Measurements from ENCODE around the gene CORO2B. TPM values are rescaled to one million over a fixed set of nuclear protein-coding genes. Genes with fewer than 3 reads are reported as not detected.

The CORO2B gene, protein sequence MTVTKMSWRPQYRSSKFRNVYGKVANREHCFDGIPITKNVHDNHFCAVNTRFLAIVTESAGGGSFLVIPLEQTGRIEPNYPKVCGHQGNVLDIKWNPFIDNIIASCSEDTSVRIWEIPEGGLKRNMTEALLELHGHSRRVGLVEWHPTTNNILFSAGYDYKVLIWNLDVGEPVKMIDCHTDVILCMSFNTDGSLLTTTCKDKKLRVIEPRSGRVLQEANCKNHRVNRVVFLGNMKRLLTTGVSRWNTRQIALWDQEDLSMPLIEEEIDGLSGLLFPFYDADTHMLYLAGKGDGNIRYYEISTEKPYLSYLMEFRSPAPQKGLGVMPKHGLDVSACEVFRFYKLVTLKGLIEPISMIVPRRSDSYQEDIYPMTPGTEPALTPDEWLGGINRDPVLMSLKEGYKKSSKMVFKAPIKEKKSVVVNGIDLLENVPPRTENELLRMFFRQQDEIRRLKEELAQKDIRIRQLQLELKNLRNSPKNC
- total RNA-seq (2022; extraction: Qiagen RNA extraction; ENCODE audit: low read depth), result 2.9 to 4.0 TPM (median 3.7 TPM) in 5 replicates

DNA sequence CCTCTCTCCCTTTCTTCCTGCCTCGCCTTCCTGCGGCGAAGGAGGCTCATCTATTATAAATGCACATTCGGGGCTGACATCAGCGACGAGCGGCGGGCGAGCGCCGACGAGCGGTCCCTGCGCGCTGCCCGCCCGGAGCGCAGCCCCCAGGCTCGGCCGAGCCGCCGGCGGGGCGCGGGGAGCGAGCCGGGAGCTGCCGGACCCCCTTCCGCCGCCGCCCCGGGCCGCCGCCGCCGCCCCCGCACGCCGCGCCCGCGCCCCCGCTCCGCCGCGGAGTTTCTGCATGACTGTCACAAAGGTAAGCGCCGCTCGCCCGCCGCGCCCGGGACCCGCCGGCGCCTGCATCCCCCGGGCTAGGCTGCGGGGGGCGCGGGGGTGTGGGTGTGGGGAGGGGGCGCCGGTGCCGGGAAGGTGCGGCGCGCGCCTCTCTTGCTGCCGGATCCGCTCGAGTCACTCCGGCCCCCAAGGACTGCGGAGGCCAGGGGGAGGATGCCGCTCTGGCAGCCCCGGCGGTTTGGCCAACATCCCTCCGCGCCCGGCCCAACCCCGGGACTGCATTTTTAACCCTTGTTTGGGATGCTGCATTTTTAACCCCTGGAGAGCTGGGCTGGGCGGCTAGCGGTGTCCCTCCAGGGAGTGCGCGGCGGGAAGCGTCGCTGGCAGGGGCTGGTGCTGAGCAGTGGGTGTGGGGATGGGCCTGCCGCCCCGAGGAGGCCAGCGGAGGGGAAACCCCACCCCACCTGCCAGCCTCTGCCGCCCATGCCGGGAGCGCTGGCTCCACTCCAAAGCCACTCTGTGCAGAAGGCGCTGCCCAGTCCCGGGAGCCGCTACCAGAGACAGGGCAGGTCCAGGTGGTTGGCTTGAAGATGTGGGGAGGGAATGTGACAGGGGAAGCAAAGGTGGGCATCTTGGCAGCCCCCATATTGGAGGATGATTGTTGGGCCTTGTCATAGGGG lies at the start of gene CORO2B:
CORO2B (plus strand) TSS at position 14 of the 956 bp plus-strand sequence; CDS start at position 284, 270 bp downstream.

Other genes with a start within 250 kb of the CORO2B start
- 2.9 to 8.7 TPM (median 6.3 TPM) in 5 replicates for gene ITGA11, start 146.8 kb upstream of the CORO2B start, total RNA-seq (2022; extraction: Qiagen RNA extraction; ENCODE audit: low read depth)
- 266 to 285 TPM (median 282 TPM) in 5 replicates for gene ANP32A, start 241.9 kb downstream of the CORO2B start, total RNA-seq (2022; extraction: Qiagen RNA extraction; ENCODE audit: low read depth)

Data from A549 treated with DMSO at 1 μM for 4 hours (cell line).